Liver (tissue), 9 donors: ENCODE results near the gene TMEM269. TPM values are rescaled to one million over a fixed set of nuclear protein-coding genes. Genes with fewer than 3 reads are reported as not detected.

ENCODE experiments used
- DNase-seq: peaks from one replicate; pipeline ENCODE4 v3.0.0-alpha.2; 2017; ENCODE audit warnings: low spot score
- H3K27ac ChIP-seq, 2 donors: one replicate each; pipeline ENCODE4 v1.7.0; 2013; ENCODE audit warnings: inconsistent platforms in 2 of 2, low read length in 2 of 2, control low read depth in 1 of 2, low read depth in 1 of 2, mild to moderate bottlenecking in 1 of 2
- H3K27me3 ChIP-seq, 4 donors: one replicate each; pipeline versions ENCODE4 v1.6.1 to v1.7.0; 2013; ENCODE audit warnings: low read length in 3 of 4, inconsistent platforms in 1 of 4, mild to moderate bottlenecking in 1 of 4, moderate library complexity in 1 of 4; ENCODE audit not compliant: control insufficient read depth in 4 of 4, insufficient read depth in 4 of 4
- H3K36me3 ChIP-seq, 4 donors: one replicate each; pipeline versions ENCODE4 v1.6.1 to v1.7.0; 2013; ENCODE audit warnings: low read length in 3 of 4, mild to moderate bottlenecking in 3 of 4, low read depth in 1 of 4, moderate library complexity in 1 of 4; ENCODE audit not compliant: control insufficient read depth in 4 of 4, insufficient read depth in 3 of 4
- H3K4me1 ChIP-seq, 4 donors: one replicate each; pipeline versions ENCODE4 v1.6.1 to v1.7.0; 2013; ENCODE audit warnings: low read length in 3 of 4, mild to moderate bottlenecking in 3 of 4, moderate library complexity in 1 of 4; ENCODE audit not compliant: control insufficient read depth in 4 of 4, insufficient read depth in 4 of 4
- H3K4me3 ChIP-seq, 3 donors: one replicate each; pipeline versions ENCODE4 v1.6.1 to v1.7.0; 2013; ENCODE audit warnings: low read length in 3 of 3, control low read depth in 1 of 3, low read depth in 1 of 3, mild to moderate bottlenecking in 1 of 3
- H3K9ac ChIP-seq, 2 donors: one replicate each; pipeline ENCODE4 v1.7.0; 2013; ENCODE audit warnings: low read length in 2 of 2, mild to moderate bottlenecking in 2 of 2, moderate library complexity in 2 of 2, control low read depth in 1 of 2, low read depth in 1 of 2
- H3K9me3 ChIP-seq, 4 donors: one replicate each; pipeline versions ENCODE4 v1.6.1 to v1.7.0; 2013; ENCODE audit warnings: low read length in 3 of 4; ENCODE audit not compliant: control insufficient read depth in 4 of 4
- EGR1 ChIP-seq, 2 donors: IDR thresholded peaks; 2 replicates each; pipeline ENCODE4 v1.6.1; 2016 to 2018; ENCODE audit warnings: antibody characterized with exemption in 2 of 2, low read depth in 2 of 2
- FOXA1 ChIP-seq: IDR thresholded peaks from 2 replicates; pipeline ENCODE4 v1.6.1; 2016; ENCODE audit warnings: antibody characterized with exemption
- GABPA ChIP-seq, 2 donors: IDR thresholded peaks in 1 of 2; conservative IDR thresholded peaks in 1 of 2; 2 replicates each; pipeline ENCODE4 v1.6.1; 2016; ENCODE audit warnings: antibody characterized with exemption in 2 of 2, mild to moderate bottlenecking in 1 of 2, moderate library complexity in 1 of 2
- HNF4A ChIP-seq, 2 donors: conservative IDR thresholded peaks; 2 replicates each; pipeline ENCODE4 v1.6.1; 2016; ENCODE audit warnings: antibody characterized with exemption in 2 of 2, mild to moderate bottlenecking in 2 of 2
- HNF4G ChIP-seq: IDR thresholded peaks from 2 replicates; pipeline ENCODE4 v1.6.1; 2016; ENCODE audit warnings: antibody characterized with exemption
- NR2F2 ChIP-seq: IDR thresholded peaks from 2 replicates; pipeline ENCODE4 v1.6.1; 2016; ENCODE audit warnings: antibody characterized with exemption
- RAD21 ChIP-seq, 2 donors: IDR thresholded peaks; 2 replicates each; pipeline ENCODE4 v1.6.1; 2016; ENCODE audit warnings: antibody characterized with exemption in 2 of 2, mild to moderate bottlenecking in 2 of 2
- WGBS: extraction: QIAGEN DNeasy Blood & Tissue Kit; methylation state at CpG from one replicate; pipeline ENCODE4 v1.1.7; 2013; 5-methylcytosine and 5-hydroxymethylcytosine counted together
- polyA plus RNA-seq, 2 donors: library from polyadenylated mRNA; stranded (reverse) in 1 of 2; unstranded in 1 of 2; fragments of 200-250 nt in 1 of 2; fragments of >200 nt in 1 of 2; fragmentation: Nextera tagmentation in 1 of 2; extraction: Ambion mirVana in 1 of 2; gene quantifications; one replicate each; pipeline versions ENCODE4 v1.2.1 to v1.2.3, GENCODE V29; 2013 to 2015
- total RNA-seq, 2 donors: library from RNA; depleted of rRNA; stranded (reverse); fragments of >200 nt; gene quantifications; one replicate each; pipeline ENCODE4 v1.2.3, GENCODE V29; 2014
- TF ChIP-seq, protein P1 (sequence below): IDR thresholded peaks from 2 replicates; pipeline ENCODE4 v1.6.1; 2016; ENCODE audit warnings: antibody characterized with exemption
- donor health status: healthy.
- donor health status: healthy.
- donor health status: healthy.
- donor health status: healthy.
- donor health status: healthy.

The TMEM269 gene
- total and polyA plus RNA-seq, 4 donors = 0.05 to 0.08 TPM; not detected in 2

DNA sequence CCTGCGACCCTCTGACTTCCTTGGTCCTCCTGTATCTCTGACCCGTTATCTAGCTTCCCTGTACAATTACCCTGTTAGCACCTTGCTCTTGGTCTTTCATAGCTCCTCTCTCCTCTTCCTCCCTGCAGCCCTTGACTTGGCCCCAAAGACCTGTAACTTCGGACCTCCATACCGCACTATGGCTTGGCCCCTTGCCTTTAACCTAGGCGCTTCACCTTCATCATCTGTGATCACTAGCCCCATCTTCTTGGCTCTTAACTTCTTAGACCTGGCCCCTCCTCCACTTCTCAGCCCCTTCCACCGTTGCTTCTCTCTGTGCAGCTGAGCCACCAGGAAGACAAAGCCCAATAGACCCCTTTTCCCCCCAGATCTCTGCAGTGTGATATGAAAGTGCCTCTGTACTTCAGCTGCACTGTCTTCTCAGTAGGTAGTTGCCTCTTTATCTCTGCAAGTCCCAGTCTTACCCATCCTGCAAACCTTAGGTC is 62.4 kb downstream of the TMEM269 start:
- Histone ChIP-seq H3K4me3 (peak overlapping the region; percentile 66 to 82 (median 77)), H3K27ac (peak overlapping the region; percentile 64 to 78), H3K9me3 (peaks cover 0 to 3% (median 0%) of the 10 kb centered on the region in 4 donors), H3K27me3 (no peaks in the 10 kb centered on the region), H3K9ac (peak overlapping the region; percentile 63 to 75), H3K36me3 (peaks cover 3 to 26% (median 22%) of the 10 kb centered on the region in 4 donors), H3K4me1 (peaks cover 0 to 20% (median 17%) of the 10 kb centered on the region in 4 donors)
- no peak for TF ChIP-seq EGR1 (IDR thresholded peaks at IDR 0.05; ENCODE audit: low read depth in 2 of 2)
- TF ChIP-seq HNF4G = no peak
- no peak for TF ChIP-seq FOXA1
- DNase-seq = peak; percentile 34
- WGBS = 11% methylated on average over 6 of the region's 6 CpGs

DNA sequence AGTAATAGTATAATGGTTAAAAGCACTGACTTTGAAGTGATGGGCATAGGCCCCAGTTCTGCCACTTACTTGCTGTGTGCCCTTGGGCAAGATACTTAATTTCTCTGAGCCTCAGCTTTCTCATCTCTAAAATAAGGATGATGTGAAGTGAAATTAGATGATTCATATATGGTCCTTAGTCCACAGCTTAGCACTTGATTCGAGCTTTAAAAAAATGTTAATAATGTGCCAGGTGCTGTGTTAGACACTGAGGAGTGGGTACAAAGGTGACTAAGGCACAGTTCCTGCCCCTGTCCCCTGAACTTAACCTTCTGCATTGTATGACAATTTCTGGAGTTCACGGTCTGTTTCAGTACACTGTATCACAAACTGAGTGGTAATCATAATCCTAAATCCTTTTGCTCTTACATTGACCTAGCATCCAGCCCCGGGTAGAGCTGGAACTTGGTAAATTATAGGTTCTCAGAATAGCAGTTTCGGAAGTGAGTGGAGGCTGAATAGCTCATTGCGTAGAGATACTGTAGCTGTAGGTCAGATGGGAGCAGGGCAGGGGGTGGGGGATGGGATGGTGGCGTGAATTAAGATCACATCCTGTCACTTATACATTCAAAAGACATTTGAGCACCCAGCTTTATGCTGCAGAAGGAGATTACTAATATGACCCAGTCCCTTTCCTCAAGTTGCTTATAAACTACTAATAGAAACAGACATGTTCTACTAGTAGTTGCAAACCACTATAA is 63.1 kb downstream of the TMEM269 start:
- peaks cover 0 to 3% (median 0%) of the 10 kb centered on the region in 4 donors for H3K9me3 ChIP-seq
- H3K4me1 ChIP-seq = peaks cover 0 to 20% (median 17%) of the 10 kb centered on the region in 4 donors
- H3K27me3 ChIP-seq = no peaks in the 10 kb centered on the region
- peak in 1 of 2 donors; percentile 13 for TF ChIP-seq HNF4A (conservative IDR thresholded peaks at IDR 0.05)
- TF ChIP-seq, protein P1, sequence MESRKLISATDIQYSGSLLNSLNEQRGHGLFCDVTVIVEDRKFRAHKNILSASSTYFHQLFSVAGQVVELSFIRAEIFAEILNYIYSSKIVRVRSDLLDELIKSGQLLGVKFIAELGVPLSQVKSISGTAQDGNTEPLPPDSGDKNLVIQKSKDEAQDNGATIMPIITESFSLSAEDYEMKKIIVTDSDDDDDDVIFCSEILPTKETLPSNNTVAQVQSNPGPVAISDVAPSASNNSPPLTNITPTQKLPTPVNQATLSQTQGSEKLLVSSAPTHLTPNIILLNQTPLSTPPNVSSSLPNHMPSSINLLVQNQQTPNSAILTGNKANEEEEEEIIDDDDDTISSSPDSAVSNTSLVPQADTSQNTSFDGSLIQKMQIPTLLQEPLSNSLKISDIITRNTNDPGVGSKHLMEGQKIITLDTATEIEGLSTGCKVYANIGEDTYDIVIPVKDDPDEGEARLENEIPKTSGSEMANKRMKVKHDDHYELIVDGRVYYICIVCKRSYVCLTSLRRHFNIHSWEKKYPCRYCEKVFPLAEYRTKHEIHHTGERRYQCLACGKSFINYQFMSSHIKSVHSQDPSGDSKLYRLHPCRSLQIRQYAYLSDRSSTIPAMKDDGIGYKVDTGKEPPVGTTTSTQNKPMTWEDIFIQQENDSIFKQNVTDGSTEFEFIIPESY = no peak
- H3K4me3 ChIP-seq = no peak overlapping the region
- DNase-seq = no peak
- 68% methylated on average over 6 of the region's 6 CpGs for WGBS
- H3K36me3 ChIP-seq = peaks cover 3 to 20% (median 18%) of the 10 kb centered on the region in 4 donors
- H3K27ac ChIP-seq = no peak overlapping the region
- no peak overlapping the region for H3K9ac ChIP-seq

DNA sequence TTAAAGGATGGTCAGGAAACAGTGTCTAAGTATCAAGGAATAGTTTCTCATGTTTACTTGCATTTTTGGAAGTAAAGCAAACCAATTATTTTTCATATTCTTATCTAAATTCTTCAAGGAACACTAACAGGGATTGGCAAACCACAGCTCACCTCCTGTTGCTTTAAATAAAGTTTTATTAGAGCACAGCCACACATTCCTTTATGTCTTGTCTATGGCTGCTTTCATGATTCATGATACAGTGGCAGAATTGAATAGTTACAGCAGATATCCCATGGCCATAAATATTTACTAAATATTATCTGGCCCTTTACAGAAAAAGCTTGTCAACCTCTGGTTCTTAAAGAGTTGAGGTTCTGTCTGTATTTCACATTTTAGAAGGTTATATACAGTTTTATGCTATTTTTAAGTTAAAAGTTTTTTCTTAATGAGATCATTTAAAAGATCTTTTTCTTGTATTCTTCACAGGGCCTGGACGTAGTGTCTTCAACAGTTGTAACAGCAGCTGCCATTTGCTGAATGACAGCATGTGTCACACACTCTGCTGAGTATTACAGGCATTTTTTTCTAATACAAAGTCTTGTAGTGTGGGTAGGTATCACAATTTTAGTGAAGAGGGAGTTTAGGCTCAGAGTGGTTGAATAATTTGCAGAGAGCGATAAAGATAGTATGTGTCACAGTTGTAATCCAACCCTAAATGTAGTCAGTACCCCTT is 64.2 kb downstream of the TMEM269 start:
- Histone ChIP-seq H3K4me3 (no peak overlapping the region), H3K4me1 (peaks cover 0 to 20% (median 17%) of the 10 kb centered on the region in 4 donors), H3K9ac (no peak overlapping the region), H3K9me3 (peaks cover 0 to 3% (median 0%) of the 10 kb centered on the region in 4 donors), H3K27me3 (no peaks in the 10 kb centered on the region), H3K36me3 (peaks cover 3 to 18% (median 17%) of the 10 kb centered on the region in 4 donors), H3K27ac (no peak overlapping the region)
- no peak for DNase-seq
- 96% methylated on average over 2 of the region's 2 CpGs for WGBS
- TF ChIP-seq, protein P1 = no peak
- TF ChIP-seq GABPA (IDR thresholded peaks at IDR 0.05 in 1 of 2, conservative IDR thresholded peaks at IDR 0.05 in 1 of 2) = no peak
- no peak for TF ChIP-seq FOXA1
- no peak for TF ChIP-seq HNF4A (conservative IDR thresholded peaks at IDR 0.05)
- no peak for TF ChIP-seq RAD21 (IDR thresholded peaks at IDR 0.05)
- no peak for TF ChIP-seq NR2F2
